IMR-90 (cell line): ENCODE results near the gene TTC39B. TPM values are rescaled to one million over a fixed set of nuclear protein-coding genes. Genes with fewer than 3 reads are reported as not detected.

Experiments
- ATAC-seq: fragments of 200-7000 bp; cut with Tn5 transposase; 2 replicates; pipeline ENCODE4 v1.9.1; 2020; ENCODE audit warnings: low read depth, mild to moderate bottlenecking, moderate library complexity
- BruUV-seq: library from RNA; stranded (reverse); fragments of 400-500 nt; replicated peaks from 2 replicates; lab custom pipeline; 2021; lab: Mats Ljungman, UMichigan
- CTCF ChIA-PET: fragments of 300-600 bp; formaldehyde crosslinking; extraction: SDS; loops from one replicate; lab custom pipeline; 2021; ENCODE audit warnings: antibody characterized with exemption; lab: Yijun Ruan, JAX
- POLR2A ChIA-PET: fragments of 300-600 bp; sonication (Branson Sonifier 250); formaldehyde crosslinking; loops from one replicate; lab custom pipeline; 2022; ENCODE audit warnings: antibody characterized with exemption; ENCODE audit not compliant: unreplicated experiment; lab: Charles Lee
- DNase-seq: peaks from one replicate; pipeline ENCODE4 v3.0.0; 2013
- H2AFZ ChIP-seq: replicated peaks from 2 replicates; pipeline ENCODE3; 2013; ENCODE audit warnings: low read length, mild to moderate bottlenecking; ENCODE audit not compliant: poor library complexity
- H2AK5ac ChIP-seq: 2 replicates; pipeline ENCODE4 v1.6.1; 2013; ENCODE audit warnings: low read depth, low read length, inconsistent platforms
- H2AK9ac ChIP-seq: replicated peaks from 2 replicates; pipeline ENCODE3; 2013; ENCODE audit warnings: mild to moderate bottlenecking, low read depth, low read length, moderate library complexity; ENCODE audit not compliant: poor library complexity
- H2BK120ac ChIP-seq: 2 replicates; pipeline ENCODE4 v1.6.1; 2013; ENCODE audit warnings: low read depth, low read length, inconsistent platforms
- H2BK15ac ChIP-seq: 3 replicates; pipeline ENCODE4 v1.6.1; 2013; ENCODE audit warnings: low read depth, low read length, inconsistent platforms
- H2BK20ac ChIP-seq: 2 replicates; pipeline ENCODE4 v1.6.1; 2013; ENCODE audit warnings: low read depth, mild to moderate bottlenecking, inconsistent platforms, low read length, moderate library complexity
- H2BK5ac ChIP-seq: 2 replicates; pipeline ENCODE4 v1.6.1; 2013; ENCODE audit warnings: mild to moderate bottlenecking, low read depth, low read length, inconsistent platforms; ENCODE audit not compliant: poor library complexity, severe bottlenecking
- H3K14ac ChIP-seq: replicated peaks from 2 replicates; pipeline ENCODE4 v1.6.1; 2013; ENCODE audit warnings: low read depth, low read length, inconsistent platforms
- H3K18ac ChIP-seq: 2 replicates; pipeline ENCODE4 v1.6.1; 2013; ENCODE audit warnings: low read depth, low read length, control low read depth
- H3K23ac ChIP-seq: 2 replicates; pipeline ENCODE4 v1.6.1; 2013; ENCODE audit warnings: low read depth, low read length, inconsistent platforms
- H3K27ac ChIP-seq: 2 replicates; pipeline ENCODE4 v1.5.1; 2013; ENCODE audit warnings: mild to moderate bottlenecking, control low read depth, low read length; ENCODE audit not compliant: insufficient read depth
- H3K27me3 ChIP-seq: 2 replicates; pipeline ENCODE4 v1.6.1; 2013; ENCODE audit warnings: low read length; ENCODE audit not compliant: control insufficient read depth, insufficient read depth
- H3K36me3 ChIP-seq: 2 replicates; pipeline ENCODE4 v1.6.1; 2013; ENCODE audit warnings: low read length, mixed read lengths; ENCODE audit not compliant: control insufficient read depth, insufficient read depth
- H3K4ac ChIP-seq: 2 replicates; pipeline ENCODE4 v1.6.1; 2013; ENCODE audit warnings: low read depth, low read length, inconsistent platforms
- H3K4me1 ChIP-seq: 2 replicates; pipeline ENCODE4 v1.6.1; 2013; ENCODE audit warnings: low read length, mixed read lengths; ENCODE audit not compliant: control insufficient read depth, insufficient read depth
- H3K4me2 ChIP-seq: 2 replicates; pipeline ENCODE4 v1.6.1; 2013; ENCODE audit warnings: low read depth, mild to moderate bottlenecking, control low read depth, low read length, moderate library complexity
- H3K4me3 ChIP-seq: 2 replicates; pipeline ENCODE4 v1.5.1; 2013; ENCODE audit warnings: low read depth, mild to moderate bottlenecking, control low read depth, low read length, moderate library complexity; ENCODE audit not compliant: insufficient read depth
- H3K56ac ChIP-seq: 2 replicates; pipeline ENCODE4 v1.6.1; 2013; ENCODE audit warnings: low read length, inconsistent platforms; ENCODE audit not compliant: insufficient read depth; ENCODE audit errors: extremely low read depth
- H3K79me1 ChIP-seq, 2 experiments: 2 replicates each; pipeline ENCODE4 v1.6.1; 2013; ENCODE audit warnings: low read length in 2 of 2, inconsistent platforms in 1 of 2, low read depth in 1 of 2
- H3K9ac ChIP-seq: 2 replicates; pipeline ENCODE4 v1.6.1; 2013; ENCODE audit warnings: low read depth, low read length, control low read depth
- H3K9me1 ChIP-seq: 2 replicates; pipeline ENCODE4 v1.6.1; 2013; ENCODE audit warnings: low read length, inconsistent platforms; ENCODE audit not compliant: insufficient read depth
- H3K9me3 ChIP-seq: 2 replicates; pipeline ENCODE4 v1.6.1; 2013; ENCODE audit warnings: low read length; ENCODE audit not compliant: control insufficient read depth, insufficient read depth
- H4K20me1 ChIP-seq: 2 replicates; pipeline ENCODE4 v1.6.1; 2013; ENCODE audit warnings: low read length, inconsistent platforms; ENCODE audit not compliant: insufficient read depth
- H4K5ac ChIP-seq: 2 replicates; pipeline ENCODE4 v1.6.1; 2013; ENCODE audit warnings: mild to moderate bottlenecking, low read depth, low read length, control low read depth
- H4K8ac ChIP-seq, 2 experiments: 2 replicates each; pipeline ENCODE4 v1.6.1; 2013; ENCODE audit warnings: low read depth in 2 of 2, low read length in 2 of 2, control low read depth in 1 of 2, inconsistent platforms in 1 of 2
- H4K91ac ChIP-seq: 2 replicates; pipeline ENCODE4 v1.6.1; 2013; ENCODE audit warnings: low read depth, low read length, inconsistent platforms; ENCODE audit not compliant: insufficient read depth
- BHLHE40 ChIP-seq: fragments of 150-350 bp; IDR thresholded peaks from 2 replicates; pipeline ENCODE4 v1.6.1; 2016; ENCODE audit warnings: mild to moderate bottlenecking, low read depth, low read length
- CEBPB ChIP-seq: IDR thresholded peaks from 2 replicates; pipeline ENCODE4 v1.6.1; 2012; ENCODE audit warnings: low read depth, low read length, improper control_type of control experiment
- CHD1 ChIP-seq: IDR thresholded peaks from 2 replicates; pipeline ENCODE4 v1.6.1; 2012; ENCODE audit warnings: low read depth, low read length, improper control_type of control experiment
- FOS ChIP-seq: fragments of 150-350 bp; IDR thresholded peaks from 2 replicates; pipeline ENCODE4 v1.6.1; 2016; ENCODE audit warnings: low read depth, low read length
- MAFK ChIP-seq: IDR thresholded peaks from 2 replicates; pipeline ENCODE4 v1.6.1; 2012; ENCODE audit warnings: low read depth, low read length, improper control_type of control experiment
- MAZ ChIP-seq: IDR thresholded peaks from 2 replicates; pipeline ENCODE4 v1.6.1; 2012; ENCODE audit warnings: low read depth, mild to moderate bottlenecking, low read length, improper control_type of control experiment, moderate library complexity, borderline replicate concordance
- MXI1 ChIP-seq: IDR thresholded peaks from 2 replicates; pipeline ENCODE4 v1.6.1; 2012; ENCODE audit warnings: low read depth, mild to moderate bottlenecking, low read length, moderate library complexity, borderline replicate concordance
- NFE2L2 ChIP-seq: fragments of 150-350 bp; IDR thresholded peaks from 2 replicates; pipeline ENCODE4 v1.6.1; 2016; ENCODE audit warnings: low read depth, mild to moderate bottlenecking, low read length
- POLR2A ChIP-seq: IDR thresholded peaks from 2 replicates; pipeline ENCODE4 v1.6.1; 2012; ENCODE audit warnings: mild to moderate bottlenecking, low read depth, low read length
- RAD21 ChIP-seq: IDR thresholded peaks from 2 replicates; pipeline ENCODE4 v1.6.1; 2012; ENCODE audit warnings: low read length, improper control_type of control experiment
- RCOR1 ChIP-seq: IDR thresholded peaks from 2 replicates; pipeline ENCODE4 v1.6.1; 2012; ENCODE audit warnings: mild to moderate bottlenecking, low read length, improper control_type of control experiment; ENCODE audit not compliant: insufficient replicate concordance
- RFX5 ChIP-seq: IDR thresholded peaks from 2 replicates; pipeline ENCODE4 v1.8.0; 2012; ENCODE audit warnings: low read depth, mild to moderate bottlenecking, low read length, moderate library complexity
- SMC3 ChIP-seq: fragments of 150-350 bp; IDR thresholded peaks from 2 replicates; pipeline ENCODE4 v1.6.1; 2016; ENCODE audit warnings: low read depth, mild to moderate bottlenecking, antibody characterized with exemption, low read length, moderate library complexity
- USF2 ChIP-seq: fragments of 150-350 bp; IDR thresholded peaks from 2 replicates; pipeline ENCODE4 v1.6.1; 2017; ENCODE audit warnings: mild to moderate bottlenecking, antibody characterized with exemption, low read length, low read depth
- WGBS, 2 experiments: methylation state at CpG; one replicate each; pipeline versions ENCODE4 v1.1.5 to v1.1.7; 2013; ENCODE audit warnings: missing lambda C conversion rate in 2 of 2; ENCODE audit not compliant: insufficient read length in 1 of 2; ENCODE audit errors: extremely low coverage in 2 of 2; 5-methylcytosine and 5-hydroxymethylcytosine counted together
- dilution Hi-C: fragments of 300-500 bp; cut with HindIII; formaldehyde crosslinking; loops from one replicate; pipeline ENCODE4 v1.14.3; 2018; ENCODE audit warnings: low sequenced_read_pairs; ENCODE audit not compliant: unreplicated experiment
- in situ Hi-C: fragments of 300-500 bp; cut with MboI; formaldehyde crosslinking; loops from 3 replicates; pipeline ENCODE4 v1.14.3; 2019; ENCODE audit warnings: low sequenced_read_pairs, inconsistent platforms, mixed read lengths
- intact Hi-C: fragments of 100-400 bp; cut with micrococcal nuclease; formaldehyde crosslinking; loops from 2 replicates; pipeline ENCODE4 v1.10.0; 2022
- polyA plus RNA-seq, 3 experiments: library from polyadenylated mRNA; depleted of rRNA; stranded (reverse); fragments of >200 nt; gene quantifications; 2 replicates each; pipeline ENCODE4 v1.2.3, GENCODE V29; 2012; ENCODE audit warnings: low replicate concordance in 1 of 3
- total RNA-seq: library from RNA; depleted of rRNA; stranded (reverse); fragments of >200 nt; gene quantifications from 2 replicates; pipeline ENCODE4 v1.2.3, GENCODE V29; 2012
- TF ChIP-seq, protein P1 (sequence below): fragments of 150-350 bp; IDR thresholded peaks from 2 replicates; pipeline ENCODE4 v1.6.1; 2016; ENCODE audit warnings: low read depth, mild to moderate bottlenecking, low read length, moderate library complexity, borderline replicate concordance
- TF ChIP-seq, protein P2 (sequence below): conservative IDR thresholded peaks from 2 replicates; pipeline ENCODE4 v1.5.1; 2012; ENCODE audit warnings: mild to moderate bottlenecking, low read depth, low read length, improper control_type of control experiment

TTC39B gene
- total and polyA plus RNA-seq, 2 of the 4 experiments (the other 2 are of a cell fraction), result 2.5 to 12.2 TPM

GRCh38 chr9:15182101-15182551, 124.9 kb downstream of the TTC39B start:
- Histone ChIP-seq H3K23ac (no peak overlapping the region), H3K9me3 (no peaks in the 10 kb centered on the region), H3K18ac (no peak overlapping the region), H2AK5ac (no peak overlapping the region), H2BK15ac (no peak overlapping the region), H3K79me1 (no peaks in the 10 kb centered on the region), H3K9ac (no peak overlapping the region), H3K27me3 (no peaks in the 10 kb centered on the region), H4K91ac (no peak overlapping the region), H4K20me1 (no peaks in the 10 kb centered on the region), H3K14ac (no peak overlapping the region), H2AK9ac (no peak overlapping the region), H4K5ac (no peak overlapping the region), H3K4me1 (peaks cover 2% of the 10 kb centered on the region; the same call in 1 of the 2 replicates), H3K56ac (no peak overlapping the region), H2BK120ac (no peak overlapping the region), H3K4ac (no peak overlapping the region), H2BK5ac (no peak overlapping the region), H3K36me3 (peaks cover 11% of the 10 kb centered on the region), H3K27ac (peak overlapping the region; percentile 36; the same call in 1 of the 2 replicates), H2BK20ac (no peak overlapping the region), H4K8ac (no peak overlapping the region), H3K4me2 (no peak overlapping the region), H3K9me1 (no peaks in the 10 kb centered on the region), H3K4me3 (no peak overlapping the region), H2AFZ (no peak overlapping the region)
- TF ChIP-seq USF2 (no peak), MAZ (no peak), MXI1 (no peak), CEBPB (no peak), POLR2A (no peak), SMC3 (no peak), MAFK (no peak), CHD1 (no peak), NFE2L2 (no peak), BHLHE40 (no peak), FOS (no peak), RCOR1 (no peak), RAD21 (no peak), RFX5 (no peak)
- TF ChIP-seq, protein P1, sequence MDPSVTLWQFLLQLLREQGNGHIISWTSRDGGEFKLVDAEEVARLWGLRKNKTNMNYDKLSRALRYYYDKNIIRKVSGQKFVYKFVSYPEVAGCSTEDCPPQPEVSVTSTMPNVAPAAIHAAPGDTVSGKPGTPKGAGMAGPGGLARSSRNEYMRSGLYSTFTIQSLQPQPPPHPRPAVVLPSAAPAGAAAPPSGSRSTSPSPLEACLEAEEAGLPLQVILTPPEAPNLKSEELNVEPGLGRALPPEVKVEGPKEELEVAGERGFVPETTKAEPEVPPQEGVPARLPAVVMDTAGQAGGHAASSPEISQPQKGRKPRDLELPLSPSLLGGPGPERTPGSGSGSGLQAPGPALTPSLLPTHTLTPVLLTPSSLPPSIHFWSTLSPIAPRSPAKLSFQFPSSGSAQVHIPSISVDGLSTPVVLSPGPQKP, result no peak
- TF ChIP-seq, protein P2, sequence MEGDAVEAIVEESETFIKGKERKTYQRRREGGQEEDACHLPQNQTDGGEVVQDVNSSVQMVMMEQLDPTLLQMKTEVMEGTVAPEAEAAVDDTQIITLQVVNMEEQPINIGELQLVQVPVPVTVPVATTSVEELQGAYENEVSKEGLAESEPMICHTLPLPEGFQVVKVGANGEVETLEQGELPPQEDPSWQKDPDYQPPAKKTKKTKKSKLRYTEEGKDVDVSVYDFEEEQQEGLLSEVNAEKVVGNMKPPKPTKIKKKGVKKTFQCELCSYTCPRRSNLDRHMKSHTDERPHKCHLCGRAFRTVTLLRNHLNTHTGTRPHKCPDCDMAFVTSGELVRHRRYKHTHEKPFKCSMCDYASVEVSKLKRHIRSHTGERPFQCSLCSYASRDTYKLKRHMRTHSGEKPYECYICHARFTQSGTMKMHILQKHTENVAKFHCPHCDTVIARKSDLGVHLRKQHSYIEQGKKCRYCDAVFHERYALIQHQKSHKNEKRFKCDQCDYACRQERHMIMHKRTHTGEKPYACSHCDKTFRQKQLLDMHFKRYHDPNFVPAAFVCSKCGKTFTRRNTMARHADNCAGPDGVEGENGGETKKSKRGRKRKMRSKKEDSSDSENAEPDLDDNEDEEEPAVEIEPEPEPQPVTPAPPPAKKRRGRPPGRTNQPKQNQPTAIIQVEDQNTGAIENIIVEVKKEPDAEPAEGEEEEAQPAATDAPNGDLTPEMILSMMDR, result no peak
- POLR2A ChIA-PET, result no interaction called here
- intact Hi-C loops (no loop called here), dilution Hi-C loops (no loop called here), in situ Hi-C loops (no loop called here)
- DNase-seq (no peak), ATAC-seq (no peak)
- BruUV-seq, result no TSS peak
- CTCF ChIA-PET, result no interaction called here
- WGBS, 2 experiments, result 20% methylated on average over 1 of the region's 2 CpGs; no CpG with 5 or more reads in 1 of the 2 experiments
